SH-SY5Y (cell line): ENCODE data around the gene BARX1.

ENCODE experiments used
- GATA2 ChIP-seq: IDR thresholded peaks from 2 replicates; pipeline ENCODE4 v1.6.1; 2011; ENCODE audit warnings: mild to moderate bottlenecking, low read depth, low read length
- GATA3 ChIP-seq: IDR thresholded peaks from 2 replicates; pipeline ENCODE4 v1.6.1; 2011; ENCODE audit warnings: low read depth, mild to moderate bottlenecking, low read length, moderate library complexity

Gene BARX1

DNA sequence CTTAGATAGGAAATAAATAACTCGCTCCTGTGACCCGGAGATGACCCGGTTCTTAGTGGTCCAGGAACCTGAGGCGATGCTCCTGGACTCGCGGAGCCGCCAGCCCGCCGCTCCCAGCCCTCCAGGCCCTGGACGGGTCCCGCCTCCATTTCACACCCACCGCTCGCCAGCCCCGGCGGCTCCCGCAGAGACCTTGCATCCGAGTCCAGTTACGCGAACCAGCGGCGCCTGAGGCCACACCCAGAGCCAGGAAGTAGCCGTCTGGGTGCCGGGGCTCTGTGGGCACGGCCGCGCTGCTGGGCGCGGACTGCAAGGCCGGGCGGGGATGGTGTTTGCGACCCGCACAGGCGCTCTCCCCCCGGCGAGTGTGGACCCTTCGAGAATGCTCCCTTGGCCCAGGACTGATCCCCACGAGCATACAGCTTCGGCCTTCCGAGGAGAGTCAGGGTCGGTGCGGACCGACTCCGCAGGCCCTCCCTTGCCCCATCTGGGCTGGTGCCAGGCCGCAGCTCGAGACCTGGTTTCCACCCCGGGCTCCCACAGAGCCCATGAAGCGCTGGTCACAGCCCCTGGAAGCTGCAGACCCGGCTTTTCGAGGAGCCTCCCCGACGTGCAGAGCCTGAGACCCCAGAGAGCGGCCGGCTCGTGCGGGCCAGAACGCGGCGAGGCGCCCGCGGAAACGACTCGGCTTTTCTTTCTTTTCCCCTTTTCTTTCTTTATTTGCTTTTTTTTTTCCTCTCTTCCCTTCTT is 5.2 kb upstream of the BARX1 start:
- TF ChIP-seq GATA3 (no peak), GATA2 (no peak)

DNA sequence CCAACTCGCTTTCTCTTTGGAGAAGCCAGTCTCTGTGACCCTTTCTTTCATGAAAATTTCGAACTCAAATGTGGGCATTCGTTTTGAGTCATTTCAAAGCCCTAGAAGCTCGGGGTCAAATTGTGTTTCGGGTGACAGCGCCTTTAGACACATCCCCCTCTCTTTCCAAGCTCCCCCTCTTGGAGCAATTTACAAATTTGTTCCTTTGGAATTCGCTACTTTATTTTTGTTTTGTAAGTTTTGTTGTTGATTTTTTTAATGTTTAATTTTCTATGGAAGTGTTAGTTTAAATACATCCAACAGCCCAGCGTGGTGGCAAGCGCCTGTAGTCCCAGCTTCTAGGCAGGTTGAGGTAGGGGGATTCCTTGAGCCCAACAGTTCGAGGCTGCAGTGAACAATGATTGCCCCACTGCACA is 4.6 kb upstream of the BARX1 start:
- TF ChIP-seq GATA2: no peak
- no peak for TF ChIP-seq GATA3

DNA sequence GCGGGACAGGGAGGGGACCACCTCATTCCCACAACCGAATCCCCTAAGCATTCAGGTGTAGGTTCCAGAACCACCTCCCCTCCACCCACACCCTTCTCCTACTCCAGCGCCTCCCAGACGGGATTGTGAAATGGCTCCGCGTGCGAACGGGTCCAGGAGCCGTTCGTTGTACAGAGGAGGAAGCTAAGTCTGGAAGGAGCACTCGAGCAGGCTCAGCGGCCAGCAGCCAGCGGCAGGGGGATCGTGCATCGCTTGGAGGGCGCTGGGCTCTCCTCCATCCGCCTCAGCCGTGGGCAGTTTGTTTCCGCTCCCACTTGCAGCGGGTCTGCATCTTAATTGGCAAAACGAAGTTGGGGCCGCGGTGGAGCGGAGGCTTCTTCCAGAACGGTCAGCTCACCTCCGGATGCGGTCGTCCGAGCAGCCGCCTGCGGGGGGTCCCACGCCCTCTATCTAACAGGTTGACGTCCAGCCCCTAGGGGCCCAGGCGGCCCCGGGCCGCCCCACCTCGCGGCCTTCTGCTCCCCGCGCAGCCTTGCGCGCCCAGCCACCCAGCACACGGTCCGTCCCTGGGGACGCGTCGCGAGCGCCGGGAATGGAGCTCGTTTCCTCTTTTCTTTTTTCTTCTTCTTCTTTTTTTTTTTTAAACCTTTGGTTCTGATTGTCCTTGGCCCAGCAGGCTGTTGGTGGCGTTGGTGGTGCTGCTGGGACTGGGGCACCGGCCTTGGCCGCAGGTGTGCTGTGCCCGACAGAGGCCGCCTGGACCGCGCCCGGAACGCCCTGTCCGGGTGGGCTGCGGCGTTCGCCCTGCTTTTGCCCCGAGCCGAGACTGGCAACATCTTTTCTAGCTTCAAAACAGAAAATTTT is 3.9 kb upstream of the BARX1 start:
- TF ChIP-seq GATA2: no peak
- no peak for TF ChIP-seq GATA3

DNA sequence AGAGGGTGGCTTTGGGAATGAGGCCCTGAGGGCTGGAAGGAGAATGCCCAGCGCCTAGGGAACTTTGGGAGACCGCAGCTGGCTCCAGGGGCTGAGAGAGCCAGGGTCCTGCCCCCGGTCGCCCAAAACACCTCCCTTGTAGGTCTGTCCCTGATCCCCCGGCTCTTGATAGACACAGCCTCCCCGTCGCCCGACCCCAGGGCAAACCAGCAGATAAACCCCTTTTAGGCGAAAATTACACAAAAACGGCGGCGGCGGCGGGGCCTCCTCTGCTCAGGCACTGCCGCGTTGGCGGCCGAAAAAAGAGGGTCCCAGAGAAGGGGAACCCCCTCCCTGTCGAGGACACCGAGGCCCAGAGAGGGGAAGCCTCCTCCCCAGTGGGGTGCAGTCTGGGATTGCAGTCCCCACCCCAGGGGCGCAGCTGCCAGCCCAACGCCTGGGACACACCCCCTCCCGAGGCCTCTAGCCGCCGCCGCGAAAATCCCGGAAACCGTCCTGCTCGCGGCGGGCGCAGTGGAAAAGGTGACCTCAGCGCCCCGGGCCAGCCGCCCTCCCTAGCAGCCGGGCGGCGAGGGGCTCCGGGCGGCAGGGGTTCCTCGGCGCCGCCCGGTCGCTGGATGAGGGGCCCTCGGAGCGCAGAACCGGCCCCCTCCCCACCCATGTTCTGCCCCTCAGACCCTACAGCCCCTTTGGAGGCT is 3.1 kb upstream of the BARX1 start:
- TF ChIP-seq GATA2 (no peak), GATA3 (no peak)

DNA sequence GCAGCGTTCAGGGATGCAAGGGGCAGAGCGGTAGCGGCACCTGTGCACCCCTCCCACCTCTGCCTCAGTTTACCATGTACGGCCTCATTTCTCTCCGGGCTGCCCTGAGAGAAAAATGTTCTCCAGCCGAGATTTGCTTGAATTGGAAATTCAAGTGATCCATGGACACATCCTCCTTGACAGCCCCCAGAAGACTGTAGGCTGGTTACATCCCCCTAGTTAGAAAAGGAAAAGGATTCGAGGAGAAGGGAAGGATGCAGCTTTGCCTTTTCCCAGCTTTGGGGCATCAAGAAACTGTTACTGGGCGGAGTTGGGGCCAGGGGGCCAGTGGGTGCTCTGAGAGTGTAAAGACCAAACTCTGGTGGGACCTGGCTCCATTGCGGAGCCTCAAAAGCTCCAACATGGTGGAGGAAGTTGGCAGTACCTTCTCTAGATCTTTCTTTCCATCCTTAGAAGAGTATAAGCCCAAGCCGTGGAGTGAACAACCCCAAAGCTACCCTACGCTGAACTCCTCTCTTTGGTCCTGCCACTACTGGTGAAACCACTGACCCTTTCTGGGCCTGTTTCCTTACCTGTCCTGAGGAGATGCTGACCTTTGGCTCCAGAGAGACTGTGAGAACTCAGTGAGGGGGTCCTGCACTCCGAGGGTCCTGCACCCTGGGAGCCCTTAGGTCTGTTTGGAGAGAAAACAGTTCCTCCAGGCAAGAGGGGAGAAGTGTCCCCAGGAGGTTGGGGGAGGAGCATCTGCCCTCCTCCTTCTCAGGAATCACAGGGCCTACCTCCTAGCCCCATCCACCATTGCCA is 1.0 kb upstream of the BARX1 start:
- TF ChIP-seq GATA2 (no peak), GATA3 (no peak)

DNA sequence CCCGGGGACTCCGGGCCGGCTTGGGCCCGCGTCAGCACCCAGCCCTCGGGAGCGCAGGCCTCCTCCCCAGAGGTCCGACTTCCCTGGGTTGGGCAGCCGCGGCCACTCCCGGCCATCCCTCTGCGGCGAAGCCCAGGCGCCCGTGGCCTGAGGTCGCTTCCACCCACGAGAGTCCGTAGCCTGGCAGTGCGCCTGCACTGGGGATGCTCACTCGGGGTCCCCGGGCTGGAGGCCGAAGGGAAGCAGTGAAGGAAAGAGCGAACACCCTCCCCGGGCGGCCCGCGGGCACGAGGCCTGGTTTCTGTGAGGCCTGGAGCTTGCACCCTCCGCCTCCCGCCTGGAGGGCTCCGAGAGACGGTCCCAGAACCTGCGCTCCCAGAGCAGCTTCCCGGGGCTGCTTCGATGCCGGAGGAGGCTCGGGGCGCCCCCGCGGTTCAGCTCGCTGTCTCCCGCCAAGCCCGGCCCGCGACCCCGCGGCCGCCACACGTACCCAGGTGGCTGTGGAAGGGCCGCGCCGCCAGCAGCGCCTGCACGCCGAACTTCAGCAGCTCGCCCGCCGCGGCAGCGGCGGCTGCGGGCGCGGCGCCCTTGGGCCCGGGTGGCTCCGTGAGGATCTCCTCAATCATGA is 607 bp downstream of the BARX1 start:
- TF ChIP-seq GATA3 (no peak), GATA2 (no peak)

DNA sequence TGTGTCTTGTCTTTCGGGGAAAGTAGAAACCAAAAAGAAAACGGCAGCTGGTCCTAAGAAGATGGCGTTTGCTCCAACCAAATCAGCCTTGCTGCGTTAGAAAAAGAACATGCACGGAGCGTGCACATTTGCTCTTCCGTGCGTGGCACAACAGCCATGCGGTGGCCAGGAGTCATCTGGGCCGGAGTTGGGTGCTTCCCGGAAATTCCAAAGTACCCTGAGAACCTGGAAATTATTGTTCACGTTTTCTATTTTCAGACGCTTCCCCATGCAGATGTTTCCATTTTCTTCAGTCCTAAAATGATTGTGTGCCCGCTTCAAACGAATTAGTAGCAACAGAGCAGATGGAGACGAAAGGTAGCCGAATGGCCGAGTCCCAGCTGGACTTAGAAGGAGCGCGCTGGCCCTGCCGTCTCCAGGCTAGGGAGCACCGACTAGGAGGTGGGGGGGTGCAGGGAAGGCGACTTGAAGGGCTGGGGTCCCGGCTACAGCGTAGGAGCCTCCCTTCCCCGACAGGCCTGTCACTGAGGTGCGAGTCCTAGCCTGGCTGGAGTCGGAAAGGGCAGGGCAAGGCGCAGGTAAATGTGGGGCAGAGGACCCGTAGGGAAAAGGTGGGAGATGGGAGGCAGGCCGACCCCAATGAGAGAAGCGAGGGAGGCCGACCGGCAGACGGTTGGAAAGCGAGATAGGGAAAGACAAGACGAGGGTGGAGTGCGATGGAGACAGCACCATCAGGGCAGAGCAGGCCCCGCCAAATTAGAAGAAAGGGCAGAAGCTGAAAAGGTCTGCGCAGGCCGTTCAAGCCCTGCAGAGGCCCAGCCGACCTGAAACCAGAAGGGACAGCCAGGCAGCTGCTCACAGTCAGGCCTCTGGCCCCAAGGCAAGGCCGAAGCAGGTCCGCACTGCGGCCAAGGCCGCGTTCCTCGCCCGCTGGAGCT is 1.4 kb downstream of the BARX1 start:
- TF ChIP-seq GATA3 (no peak), GATA2 (no peak)

DNA sequence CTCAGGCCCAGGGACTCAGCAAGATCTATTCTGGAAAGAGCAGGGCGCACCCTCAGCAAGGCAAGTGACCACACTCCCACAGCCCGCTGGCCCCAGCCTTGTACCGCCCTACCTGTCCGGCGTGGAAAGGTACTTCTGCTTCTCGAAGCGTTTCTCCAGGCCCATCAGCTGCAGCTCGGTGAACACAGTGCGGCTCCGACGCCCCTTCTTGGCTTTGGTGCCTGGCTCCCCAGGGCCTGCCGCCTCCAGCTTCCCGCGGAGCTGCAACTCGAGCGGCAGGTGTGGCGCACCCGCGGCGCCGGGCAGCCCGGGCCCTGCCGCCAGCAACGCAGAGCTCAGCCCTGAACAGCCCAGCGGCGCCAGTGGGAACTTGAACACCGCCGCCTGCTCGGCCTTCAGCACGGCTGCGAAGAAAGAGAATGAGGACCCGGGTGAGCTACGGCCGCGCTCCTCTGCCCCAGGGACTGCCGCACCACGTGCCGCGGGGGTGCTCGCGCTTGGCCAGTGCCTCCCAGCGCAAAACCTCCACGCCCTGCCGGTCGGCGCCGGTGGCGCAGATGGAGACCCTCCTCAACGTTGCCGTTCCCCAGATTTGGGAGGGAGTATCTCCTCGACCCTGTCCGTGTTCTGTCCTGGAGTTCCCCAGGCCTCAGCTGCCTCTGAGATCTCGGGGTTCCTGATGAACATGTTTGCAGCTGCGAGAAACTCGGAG is 2.2 kb downstream of the BARX1 start:
- TF ChIP-seq GATA2 (no peak), GATA3 (no peak)

DNA sequence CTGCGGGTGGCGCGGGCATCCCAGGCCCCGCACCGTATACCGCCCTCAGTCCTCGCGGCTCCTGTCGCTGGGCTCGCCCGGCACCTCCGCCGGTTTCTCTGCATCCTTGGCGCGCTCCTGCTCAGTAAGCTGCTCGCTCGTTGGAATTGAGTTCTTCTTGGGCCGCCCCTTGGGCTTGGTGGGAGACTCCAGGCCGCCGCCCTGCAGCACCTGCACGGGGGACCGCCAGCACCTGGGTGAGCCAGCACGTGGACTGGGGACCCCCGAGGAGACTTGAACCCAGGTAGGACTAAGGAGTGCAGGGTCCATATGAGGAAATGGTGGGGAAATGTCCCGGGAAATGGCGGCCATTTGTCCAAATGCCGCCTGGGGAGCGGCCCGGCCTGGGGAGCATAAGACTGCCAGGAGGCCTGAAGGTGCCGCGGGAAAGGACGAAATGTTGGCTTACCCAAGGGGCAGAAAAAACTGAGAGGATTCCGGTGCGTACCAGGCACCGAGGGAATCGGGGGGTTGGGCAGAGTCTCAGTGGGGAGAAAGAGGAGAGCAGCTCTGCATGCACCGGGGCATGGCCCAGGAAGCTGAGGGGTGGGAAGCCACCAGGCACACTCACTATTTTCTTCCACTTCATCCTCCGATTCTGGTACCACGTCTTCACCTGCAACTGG is 2.9 kb downstream of the BARX1 start:
- TF ChIP-seq GATA2 (no peak), GATA3 (no peak)

DNA sequence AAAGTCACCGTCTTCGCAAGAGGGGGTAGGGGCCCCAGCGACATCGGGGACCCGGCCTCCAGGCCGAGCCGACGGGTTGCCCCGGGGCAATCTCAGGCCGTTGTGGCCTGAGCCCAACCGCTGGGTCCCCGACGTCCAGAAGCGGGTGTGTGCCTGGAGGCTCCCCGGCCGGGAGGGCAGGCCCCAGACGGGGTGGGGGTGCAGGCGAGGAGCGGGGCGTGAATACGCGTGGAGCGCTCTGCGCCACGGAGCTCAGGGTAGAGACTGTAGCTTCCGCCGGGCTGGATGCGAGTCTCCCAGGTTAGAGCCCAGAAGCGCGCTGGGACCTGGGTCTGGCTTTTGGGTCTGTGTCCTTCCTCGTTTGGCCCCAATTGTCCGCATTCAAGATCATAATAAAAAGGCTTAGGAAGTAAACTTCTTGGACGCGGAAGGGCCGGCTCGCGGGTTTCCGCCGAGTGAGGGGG is 3.5 kb downstream of the BARX1 start:
- TF ChIP-seq GATA2 (no peak), GATA3 (no peak)
